BLaER1 (cell line): ENCODE data around the gene HOXC11.

Experiments
- H3K27ac ChIP-seq: shearing (Covaris generic); formaldehyde crosslinking; 2 replicates; pipeline ENCODE4 v1.8.1; 2022
- H3K27me3 ChIP-seq: shearing (Covaris generic); formaldehyde crosslinking; 2 replicates; pipeline ENCODE4 v1.8.1; 2022
- H3K36me3 ChIP-seq: shearing (Covaris generic); formaldehyde crosslinking; 2 replicates; pipeline ENCODE4 v1.8.1; 2022
- H3K4me1 ChIP-seq: shearing (Covaris generic); formaldehyde crosslinking; 2 replicates; pipeline ENCODE4 v1.8.1; 2022
- H3K4me2 ChIP-seq: shearing (Covaris generic); formaldehyde crosslinking; 2 replicates; pipeline ENCODE4 v1.8.1; 2022
- H3K4me3 ChIP-seq: shearing (Covaris generic); formaldehyde crosslinking; 2 replicates; pipeline ENCODE4 v1.8.1; 2022
- H3K9ac ChIP-seq: shearing (Covaris generic); formaldehyde crosslinking; 2 replicates; pipeline ENCODE4 v1.8.1; 2022
- H3K9me3 ChIP-seq: shearing (Covaris generic); formaldehyde crosslinking; 2 replicates; pipeline ENCODE4 v1.8.1; 2022
- H4K20me1 ChIP-seq: shearing (Covaris generic); formaldehyde crosslinking; 2 replicates; pipeline ENCODE4 v1.8.1; 2022
- Cebpa-rat ChIP-seq: shearing (Covaris generic); IDR thresholded peaks from 2 replicates; pipeline ENCODE4 v1.8.1; 2022

Gene HOXC11

GRCh38 chr12:53942467-53942997 lies 30.4 kb upstream of the HOXC11 start:
- peaks cover 100% of the 10 kb centered on the region for H3K27me3 ChIP-seq

DNA sequence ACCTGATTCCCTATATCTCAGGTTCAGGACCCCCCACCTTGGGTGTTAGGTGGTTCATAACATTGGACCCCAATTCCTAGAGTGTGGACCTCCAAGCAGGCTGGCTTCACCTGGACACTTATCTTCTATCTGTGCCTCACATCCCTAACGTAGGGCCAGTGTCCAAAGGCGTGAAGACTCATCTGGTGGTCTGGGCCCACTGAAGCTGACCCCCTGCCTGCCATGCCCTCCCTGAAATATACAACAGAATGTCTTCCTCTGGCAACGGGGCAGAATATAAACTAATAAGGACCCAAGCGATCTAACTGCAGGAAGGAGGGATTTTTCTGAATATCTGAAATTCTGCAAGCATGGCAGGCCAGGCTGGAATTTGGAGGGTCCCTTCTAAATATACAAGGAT lies 28.7 kb upstream of the HOXC11 start:
- H3K27me3 ChIP-seq, result peaks cover 100% of the 10 kb centered on the region
- H3K9ac ChIP-seq, result no peak overlapping the region
- H3K9me3 ChIP-seq, result peaks cover 44% of the 10 kb centered on the region
- no peaks in the 10 kb centered on the region for H3K36me3 ChIP-seq
- H3K27ac ChIP-seq, result no peak overlapping the region
- TF ChIP-seq Cebpa-rat, result no peak
- H3K4me2 ChIP-seq, result no peak overlapping the region
- peaks cover 84% of the 10 kb centered on the region for H4K20me1 ChIP-seq
- no peak overlapping the region for H3K4me3 ChIP-seq
- H3K4me1 ChIP-seq, result no peaks in the 10 kb centered on the region

More at GRCh38 chr12:53942467-53942997, 30.4 kb upstream of the HOXC11 start:
- Histone ChIP-seq H3K9me3 (peaks cover 59% of the 10 kb centered on the region), H3K4me2 (no peak overlapping the region), H4K20me1 (peaks cover 81% of the 10 kb centered on the region), H3K4me1 (no peaks in the 10 kb centered on the region), H3K27ac (no peak overlapping the region), H3K4me3 (no peak overlapping the region), H3K36me3 (no peaks in the 10 kb centered on the region), H3K9ac (no peak overlapping the region)
- no peak for TF ChIP-seq Cebpa-rat

- TF ChIP-seq Cebpa-rat, result no peak
- Histone ChIP-seq H4K20me1 (peaks cover 84% of the 10 kb centered on the region), H3K9me3 (peaks cover 43% of the 10 kb centered on the region), H3K4me2 (no peak overlapping the region), H3K4me1 (no peaks in the 10 kb centered on the region), H3K9ac (no peak overlapping the region), H3K27ac (no peak overlapping the region), H3K4me3 (no peak overlapping the region), H3K36me3 (no peaks in the 10 kb centered on the region), H3K27me3 (peaks cover 100% of the 10 kb centered on the region)
These were observed 27.7 kb upstream of the HOXC11 start for GRCh38 chr12:53944907-53945847.

DNA sequence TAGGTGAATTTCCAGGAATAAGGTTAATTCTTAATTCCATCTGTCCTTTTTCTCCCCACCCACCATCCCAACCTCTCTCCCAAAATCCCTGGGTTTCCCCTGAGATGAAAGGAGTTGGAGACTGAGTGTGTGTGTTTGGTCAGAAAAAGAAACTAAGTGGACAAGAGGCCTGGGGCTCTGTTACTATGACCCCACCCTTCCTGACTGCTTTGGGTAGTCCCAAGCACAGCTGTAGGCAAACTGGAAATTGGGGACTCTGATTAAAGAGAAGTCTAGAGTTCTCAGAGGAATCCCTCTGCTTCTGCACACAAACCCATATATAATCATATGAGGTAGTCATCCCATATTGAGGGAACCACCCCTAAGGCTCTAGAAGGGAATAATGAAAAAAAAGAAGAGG lies 25.2 kb upstream of the HOXC11 start:
- Histone ChIP-seq H4K20me1 (peaks cover 99% of the 10 kb centered on the region), H3K4me1 (no peaks in the 10 kb centered on the region), H3K4me3 (no peak overlapping the region), H3K9ac (no peak overlapping the region), H3K4me2 (no peak overlapping the region), H3K27ac (no peak overlapping the region), H3K36me3 (no peaks in the 10 kb centered on the region), H3K27me3 (peaks cover 100% of the 10 kb centered on the region), H3K9me3 (peaks cover 35% of the 10 kb centered on the region)
- TF ChIP-seq Cebpa-rat, result no peak

DNA sequence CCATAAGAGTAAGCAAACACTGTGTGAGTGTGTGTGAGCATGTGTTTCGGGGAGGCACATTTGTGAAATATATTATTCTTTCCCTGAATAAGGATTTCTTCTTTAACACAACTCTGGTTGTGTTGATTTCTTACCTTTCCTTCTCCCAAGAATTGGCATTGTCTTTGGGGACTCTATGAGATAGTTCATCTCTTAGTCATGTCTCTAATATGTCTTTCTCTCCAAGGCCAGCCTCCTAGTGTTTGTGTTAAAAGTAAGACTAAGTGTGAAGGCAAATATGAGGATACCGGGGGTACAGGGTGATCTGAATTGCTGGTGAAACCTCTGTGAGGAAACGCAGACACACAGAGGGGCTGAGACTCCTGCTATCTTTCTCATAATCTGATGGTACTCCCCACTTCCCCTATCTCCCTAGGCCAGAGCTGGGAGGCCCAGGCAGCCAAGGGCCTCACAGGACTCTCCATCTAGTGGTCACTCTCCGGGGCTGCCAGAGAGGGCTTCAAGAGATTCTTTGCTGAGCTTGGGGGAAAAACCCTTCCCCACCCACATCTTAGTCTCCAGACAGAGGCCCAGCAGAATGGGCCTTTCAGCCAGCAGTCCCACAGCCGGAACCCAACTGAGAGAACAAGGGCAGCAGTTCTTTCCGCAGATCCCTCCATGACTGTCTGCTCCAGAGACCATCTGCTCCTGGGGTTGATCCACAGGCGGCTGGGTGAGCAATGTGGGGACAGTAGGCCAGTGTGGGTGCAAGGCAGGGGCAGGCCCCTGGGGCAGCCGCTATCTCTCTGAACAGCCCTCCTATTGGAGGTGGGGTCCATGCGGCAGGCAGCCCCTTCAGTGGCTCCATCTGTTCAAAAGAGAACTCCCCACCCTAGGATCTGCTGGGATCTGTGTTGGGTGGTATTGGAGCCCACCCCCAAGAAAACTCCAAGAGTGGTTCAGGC lies 24.0 kb upstream of the HOXC11 start:
- peaks cover 28% of the 10 kb centered on the region for H3K9me3 ChIP-seq
- H4K20me1 ChIP-seq, result peaks cover 99% of the 10 kb centered on the region

DNA sequence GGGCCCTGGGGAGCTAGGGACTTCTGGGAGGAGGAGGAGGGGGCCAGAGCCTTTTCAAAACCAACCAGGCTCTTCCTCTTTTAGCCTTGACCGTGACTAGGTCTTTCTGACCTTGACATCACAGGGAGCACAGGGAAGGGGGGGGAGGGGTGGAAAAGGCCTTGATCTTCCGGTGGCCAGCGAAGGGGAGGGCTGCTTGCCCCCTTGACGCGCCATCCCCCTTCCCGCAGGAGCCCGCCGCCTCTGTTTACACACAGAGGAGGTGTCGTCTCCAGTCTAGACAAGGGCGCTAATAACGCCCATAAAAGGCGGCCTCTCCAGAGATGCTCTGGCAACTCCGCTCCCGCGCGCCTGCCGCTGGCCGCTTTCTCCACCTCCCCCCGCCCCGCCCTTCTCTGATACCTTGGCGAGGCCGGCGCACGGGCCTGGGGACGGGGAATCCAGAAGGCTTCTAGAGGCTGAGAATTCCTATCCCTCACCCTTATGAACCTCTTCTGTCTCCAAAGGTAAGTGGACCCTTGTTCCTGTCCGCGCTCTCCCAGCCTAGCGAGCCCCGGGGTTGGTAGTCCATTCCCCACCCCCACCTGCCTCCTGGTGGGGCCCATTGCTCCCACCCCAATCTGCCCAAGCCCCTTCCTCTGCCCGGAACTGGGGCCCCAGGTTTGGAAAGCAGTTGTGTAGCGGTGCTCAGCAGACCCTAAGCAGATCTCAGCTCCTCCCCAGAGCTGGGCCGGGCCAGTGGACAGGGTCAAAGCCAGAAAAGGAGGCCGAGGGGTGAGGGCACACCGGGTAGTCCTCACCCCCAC lies 23.1 kb upstream of the HOXC11 start:
- Histone ChIP-seq H3K27me3 (peaks cover 100% of the 10 kb centered on the region), H3K27ac (no peak overlapping the region), H3K4me1 (no peaks in the 10 kb centered on the region), H3K4me2 (no peak overlapping the region), H3K9ac (no peak overlapping the region), H3K9me3 (peaks cover 25% of the 10 kb centered on the region), H3K36me3 (no peaks in the 10 kb centered on the region), H3K4me3 (no peak overlapping the region), H4K20me1 (peaks cover 99% of the 10 kb centered on the region)
- TF ChIP-seq Cebpa-rat, result no peak

More for the DNA sequence above, 24.0 kb upstream of the HOXC11 start:
- TF ChIP-seq Cebpa-rat, result no peak
- Histone ChIP-seq H3K9ac (no peak overlapping the region), H3K27ac (no peak overlapping the region), H3K4me2 (no peak overlapping the region), H3K36me3 (no peaks in the 10 kb centered on the region), H3K4me1 (no peaks in the 10 kb centered on the region), H3K27me3 (peaks cover 100% of the 10 kb centered on the region), H3K4me3 (no peak overlapping the region)

DNA sequence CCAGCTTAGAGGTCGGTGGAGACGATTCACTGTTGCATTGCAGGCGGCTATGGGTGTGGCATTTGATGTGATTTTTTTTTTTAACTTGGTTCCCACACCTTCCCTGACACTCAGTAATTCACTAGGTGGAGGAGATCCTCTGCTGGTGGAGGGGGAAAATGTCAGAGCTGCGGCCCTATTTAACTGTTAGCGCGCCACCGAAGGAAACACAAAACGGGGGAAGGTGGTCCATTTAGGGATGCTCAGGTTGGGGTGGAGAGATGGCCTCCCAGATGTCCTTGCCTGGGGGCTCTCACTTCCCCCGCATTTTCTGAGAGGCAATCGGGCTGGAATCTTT lies 22.5 kb upstream of the HOXC11 start:
- no peak for TF ChIP-seq Cebpa-rat
- H3K36me3 ChIP-seq, result no peaks in the 10 kb centered on the region
- peaks cover 99% of the 10 kb centered on the region for H4K20me1 ChIP-seq
- no peaks in the 10 kb centered on the region for H3K4me1 ChIP-seq
- no peak overlapping the region for H3K9ac ChIP-seq
- H3K4me3 ChIP-seq, result no peak overlapping the region
- H3K27ac ChIP-seq, result no peak overlapping the region
- peaks cover 25% of the 10 kb centered on the region for H3K9me3 ChIP-seq
- H3K27me3 ChIP-seq, result peaks cover 100% of the 10 kb centered on the region
- no peak overlapping the region for H3K4me2 ChIP-seq

- peaks cover 99% of the 10 kb centered on the region for H4K20me1 ChIP-seq
- H3K4me1 ChIP-seq, result no peaks in the 10 kb centered on the region
- TF ChIP-seq Cebpa-rat, result no peak
- no peak overlapping the region for H3K27ac ChIP-seq
- no peak overlapping the region for H3K4me2 ChIP-seq
- H3K36me3 ChIP-seq, result no peaks in the 10 kb centered on the region
- H3K9ac ChIP-seq, result no peak overlapping the region
- no peak overlapping the region for H3K4me3 ChIP-seq
- H3K27me3 ChIP-seq, result peaks cover 100% of the 10 kb centered on the region
- peaks cover 25% of the 10 kb centered on the region for H3K9me3 ChIP-seq
These were observed 21.9 kb upstream of the HOXC11 start for GRCh38 chr12:53950789-53951576.
